GM12875 (cell line): ENCODE data around the gene FOSL2.

Experiments used
- H3K4me3 ChIP-seq: one replicate; pipeline ENCODE4 v1.5.1; 2011; ENCODE audit warnings: low read depth, low read length, control low read depth
- CTCF ChIP-seq: IDR thresholded peaks from 2 replicates; pipeline ENCODE4 v1.5.1; 2011; ENCODE audit warnings: low read depth, mild to moderate bottlenecking, control low read depth, inconsistent platforms, low read length, moderate library complexity, borderline replicate concordance; ENCODE audit not compliant: insufficient read depth

The FOSL2 gene

GRCh38 chr2:28390746-28391563 is 1.7 kb upstream of the FOSL2 start:
- no peak for TF ChIP-seq CTCF
- peak overlapping the region; percentile 65 for H3K4me3 ChIP-seq

GRCh38 chr2:28391564-28392296 is 928 bp upstream of the FOSL2 start:
- TF ChIP-seq CTCF, result 0 out of 2 replicates have a peak, but pooled peaks have one; percentile 1
- peak overlapping the region; percentile 65 for H3K4me3 ChIP-seq

GRCh38 chr2:28393114-28393836 is 617 bp downstream of the FOSL2 start:
- TF ChIP-seq CTCF, result no peak

GRCh38 chr2:28394331-28394877 is 1.7 kb downstream of the FOSL2 start:
- no peak overlapping the region for H3K4me3 ChIP-seq
- no peak for TF ChIP-seq CTCF

More at GRCh38 chr2:28393114-28393836, 617 bp downstream of the FOSL2 start:
- H3K4me3 ChIP-seq, result peak overlapping the region; percentile 65

- no peak overlapping the region for H3K4me3 ChIP-seq
- TF ChIP-seq CTCF, result no peak
These were observed 2.3 kb downstream of the FOSL2 start for GRCh38 chr2:28394997-28395333.

GRCh38 chr2:28395334-28396061 is 2.8 kb downstream of the FOSL2 start:
- no peak overlapping the region for H3K4me3 ChIP-seq
- no peak for TF ChIP-seq CTCF
